Mesendoderm (in vitro differentiated cells): ENCODE measurements around the gene FRMD4B.
"Not testable (repeated sequence)": the region's sequence is repeated elsewhere in the genome, so short reads cannot be mapped to it uniquely, and the experiment has no call there.

Source experiments
- DNase-seq: peaks from one replicate; pipeline ENCODE4 v3.0.0; 2013
- H2AK5ac ChIP-seq: 2 replicates; pipeline ENCODE4 v1.6.1; 2013; ENCODE audit warnings: low read length, inconsistent platforms
- H2BK120ac ChIP-seq: 2 replicates; pipeline ENCODE4 v1.6.1; 2013; ENCODE audit warnings: low read depth, mild to moderate bottlenecking, low read length, moderate library complexity, mixed read lengths
- H2BK15ac ChIP-seq: replicated peaks from 2 replicates; pipeline ENCODE4 v1.6.1; 2013; ENCODE audit warnings: low read depth, mild to moderate bottlenecking, moderate library complexity
- H2BK5ac ChIP-seq: 2 replicates; pipeline ENCODE4 v1.6.1; 2013; ENCODE audit warnings: low read length, inconsistent platforms
- H3K18ac ChIP-seq: 2 replicates; pipeline ENCODE4 v1.6.1; 2013; ENCODE audit warnings: mild to moderate bottlenecking, low read length, mixed read lengths
- H3K23ac ChIP-seq: one replicate; pipeline ENCODE4 v1.6.1; 2013; ENCODE audit warnings: low read length
- H3K27ac ChIP-seq: 2 replicates; pipeline ENCODE4 v1.5.1; 2013; ENCODE audit warnings: low read depth, mild to moderate bottlenecking, inconsistent platforms, low read length, moderate library complexity
- H3K27me3 ChIP-seq: 2 replicates; pipeline ENCODE4 v1.6.1; 2013; ENCODE audit warnings: low read length, control low read depth, mild to moderate bottlenecking, inconsistent platforms; ENCODE audit not compliant: insufficient read depth, poor library complexity
- H3K36me3 ChIP-seq: 2 replicates; pipeline ENCODE4 v1.6.1; 2013; ENCODE audit warnings: low read length, inconsistent platforms; ENCODE audit not compliant: control insufficient read depth, insufficient read depth
- H3K4ac ChIP-seq: one replicate; pipeline ENCODE4 v1.6.1; 2013; ENCODE audit warnings: low read depth, mild to moderate bottlenecking, low read length, moderate library complexity
- H3K4me1 ChIP-seq: 2 replicates; pipeline ENCODE4 v1.6.1; 2013; ENCODE audit warnings: low read depth, low read length, inconsistent platforms; ENCODE audit not compliant: control insufficient read depth
- H3K4me2 ChIP-seq: 2 replicates; pipeline ENCODE4 v1.6.1; 2013; ENCODE audit warnings: low read length
- H3K4me3 ChIP-seq: 2 replicates; pipeline ENCODE4 v1.5.1; 2013; ENCODE audit warnings: mild to moderate bottlenecking, low read length
- H3K56ac ChIP-seq: one replicate; pipeline ENCODE4 v1.6.1; 2013; ENCODE audit warnings: low read length
- H3K79me1 ChIP-seq: 2 replicates; pipeline ENCODE4 v1.6.1; 2013; ENCODE audit warnings: low read length, inconsistent platforms
- H3K79me2 ChIP-seq: 2 replicates; pipeline ENCODE4 v1.6.1; 2013; ENCODE audit warnings: mild to moderate bottlenecking, low read length; ENCODE audit not compliant: control insufficient read depth, insufficient read depth
- H3K9ac ChIP-seq: 2 replicates; pipeline ENCODE4 v1.6.1; 2013; ENCODE audit warnings: low read length, inconsistent platforms
- H4K5ac ChIP-seq: one replicate; pipeline ENCODE4 v1.6.1; 2013; ENCODE audit warnings: low read length
- H4K8ac ChIP-seq: one replicate; pipeline ENCODE4 v1.6.1; 2013; ENCODE audit warnings: low read depth, mild to moderate bottlenecking, control low read depth, low read length, moderate library complexity
- WGBS: extraction: QIAGEN DNeasy Blood & Tissue Kit; methylation state at CpG from one replicate; pipeline ENCODE4 v1.1.7; 2013; ENCODE audit warnings: low lambda C conversion rate, missing lambda C conversion rate; ENCODE audit not compliant: insufficient coverage; ENCODE audit errors: extremely low coverage; 5-methylcytosine and 5-hydroxymethylcytosine counted together

The FRMD4B gene

GRCh38 chr3:69325151-69325550, 60.7 kb downstream of the FRMD4B start:
- Histone ChIP-seq H3K4me2 (no peak overlapping the region), H2BK15ac (no peak overlapping the region), H4K5ac (no peak overlapping the region), H3K36me3 (no peaks in the 10 kb centered on the region), H3K79me1 (no peaks in the 10 kb centered on the region), H2AK5ac (no peak overlapping the region), H2BK5ac (no peak overlapping the region), H3K27me3 (no peaks in the 10 kb centered on the region), H3K18ac (no peak overlapping the region), H3K56ac (no peak overlapping the region), H3K27ac (no peak overlapping the region), H3K4ac (no peak overlapping the region), H3K4me3 (no peak overlapping the region), H3K23ac (no peak overlapping the region), H3K9ac (no peak overlapping the region), H3K4me1 (no peaks in the 10 kb centered on the region), H3K79me2 (no peaks in the 10 kb centered on the region), H2BK120ac (no peak overlapping the region), H4K8ac (no peak overlapping the region)
- DNase-seq = no peak
- WGBS = no CpG with 5 or more reads among the region's 2 CpGs

DNA sequence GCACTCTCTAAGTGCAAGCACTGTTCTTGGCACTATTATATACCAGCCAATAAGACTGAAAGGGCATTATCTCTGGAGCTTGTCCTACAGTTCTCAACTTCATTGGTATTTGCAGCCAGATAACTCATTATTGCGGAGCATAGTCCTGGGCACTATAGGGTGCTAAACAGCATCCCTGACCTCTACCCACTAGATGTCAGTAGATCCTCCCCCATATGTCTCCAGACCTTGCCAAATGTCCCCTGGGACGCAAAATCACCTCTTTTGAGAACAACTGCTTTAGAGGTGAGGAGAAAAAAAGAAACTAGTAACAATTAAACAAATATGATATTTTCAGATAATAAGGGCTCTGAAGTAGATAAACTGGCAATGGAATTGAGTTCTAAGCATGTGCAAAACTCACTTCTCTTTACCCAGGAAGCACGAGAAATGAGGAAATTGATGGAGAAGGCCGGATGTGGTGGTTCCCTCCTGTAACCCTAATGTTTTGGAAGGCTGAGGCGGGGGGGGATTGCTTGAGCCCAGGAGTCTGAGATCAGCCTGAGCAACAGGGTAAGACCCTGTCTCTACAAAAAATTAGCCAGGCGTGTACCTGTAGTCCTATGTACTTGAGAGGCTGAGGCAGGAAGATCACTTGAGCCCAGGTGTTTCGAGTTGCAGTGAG, 61.4 kb downstream of the FRMD4B start:
- H2BK120ac ChIP-seq = no peak overlapping the region
- no peaks in the 10 kb centered on the region for H3K4me1 ChIP-seq
- H3K79me2 ChIP-seq = no peaks in the 10 kb centered on the region
- no peak overlapping the region for H3K27ac ChIP-seq
- no peak overlapping the region for H3K4me2 ChIP-seq
- H2AK5ac ChIP-seq = no peak overlapping the region
- H3K56ac ChIP-seq = no peak overlapping the region
- no peaks in the 10 kb centered on the region for H3K36me3 ChIP-seq
- no peak overlapping the region for H3K9ac ChIP-seq
- H3K4me3 ChIP-seq = no peak overlapping the region
- WGBS = no CpG with 5 or more reads among the region's 7 CpGs
- no peak overlapping the region for H2BK15ac ChIP-seq
- H3K18ac ChIP-seq = no peak overlapping the region
- no peak overlapping the region for H4K8ac ChIP-seq
- no peak overlapping the region for H3K4ac ChIP-seq
- no peaks in the 10 kb centered on the region for H3K27me3 ChIP-seq
- peak; percentile 60 for DNase-seq
- H2BK5ac ChIP-seq = no peak overlapping the region
- H4K5ac ChIP-seq = no peak overlapping the region
- no peak overlapping the region for H3K23ac ChIP-seq
- no peaks in the 10 kb centered on the region for H3K79me1 ChIP-seq

DNA sequence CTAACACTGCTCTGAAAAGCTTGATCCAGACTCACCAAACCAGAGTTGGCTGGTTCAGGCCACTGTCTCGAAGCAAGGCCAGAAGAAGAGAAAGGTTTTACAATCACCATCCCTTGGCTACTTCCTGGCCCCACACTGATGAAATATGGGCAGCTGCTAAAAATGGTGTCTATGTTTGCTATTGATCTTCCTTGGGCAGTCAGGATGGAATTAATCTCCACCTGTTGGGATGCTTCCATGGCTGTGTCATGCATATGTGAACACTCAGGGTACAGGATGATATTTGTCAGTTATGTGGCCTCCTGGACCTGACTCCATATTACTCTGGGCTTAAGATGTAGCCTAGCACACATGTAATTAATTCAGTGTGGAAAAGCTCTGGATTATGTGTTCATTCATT, 61.9 kb downstream of the FRMD4B start:
- H3K79me1 ChIP-seq = no peaks in the 10 kb centered on the region
- DNase-seq = no peak
- H3K79me2 ChIP-seq = no peaks in the 10 kb centered on the region
- no peak overlapping the region for H3K18ac ChIP-seq
- no peak overlapping the region for H3K56ac ChIP-seq
- no peak overlapping the region for H2BK5ac ChIP-seq
- H3K23ac ChIP-seq = no peak overlapping the region
- no peak overlapping the region for H3K9ac ChIP-seq
- H2BK15ac ChIP-seq = no peak overlapping the region
- H3K36me3 ChIP-seq = no peaks in the 10 kb centered on the region
- H3K4me3 ChIP-seq = no peak overlapping the region
- no peak overlapping the region for H4K5ac ChIP-seq
- no CpG with 5 or more reads among the region's 1 CpG for WGBS
- H4K8ac ChIP-seq = no peak overlapping the region
- H3K27me3 ChIP-seq = no peaks in the 10 kb centered on the region
- H2AK5ac ChIP-seq = no peak overlapping the region
- H2BK120ac ChIP-seq = no peak overlapping the region
- H3K27ac ChIP-seq = no peak overlapping the region
- H3K4me2 ChIP-seq = no peak overlapping the region
- H3K4ac ChIP-seq = no peak overlapping the region
- no peaks in the 10 kb centered on the region for H3K4me1 ChIP-seq

GRCh38 chr3:69322512-69322911, 63.4 kb downstream of the FRMD4B start:
- not testable (repeated sequence) for DNase-seq, H3K27me3 ChIP-seq, H3K56ac ChIP-seq, H3K4ac ChIP-seq, H3K23ac ChIP-seq, H2AK5ac ChIP-seq, H4K5ac ChIP-seq, H3K79me1 ChIP-seq, H4K8ac ChIP-seq, H2BK15ac ChIP-seq, H3K4me2 ChIP-seq, H3K9ac ChIP-seq, H2BK5ac ChIP-seq, H3K18ac ChIP-seq, H3K4me3 ChIP-seq, H3K27ac ChIP-seq, H3K79me2 ChIP-seq, H3K4me1 ChIP-seq, H3K36me3 ChIP-seq, H2BK120ac ChIP-seq
- WGBS = no CpG with 5 or more reads among the region's 4 CpGs

DNA sequence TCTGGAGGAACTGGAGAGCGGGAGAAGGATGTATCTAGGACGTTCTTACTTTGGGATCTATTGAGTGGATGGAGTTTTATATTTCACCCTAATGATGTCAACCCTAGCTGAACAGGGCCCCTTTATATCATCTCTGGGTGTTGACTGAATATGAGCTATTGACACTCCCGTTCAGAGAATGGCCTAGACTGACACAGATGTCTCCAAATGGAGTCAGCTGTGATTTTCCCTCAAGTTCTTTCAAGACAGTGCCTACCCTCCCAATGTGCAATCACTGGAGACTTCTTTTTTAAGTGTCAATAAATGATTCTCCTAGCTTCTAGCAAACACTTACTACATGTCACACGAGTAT, 63.8 kb downstream of the FRMD4B start:
- Histone ChIP-seq H3K4me1 (no peaks in the 10 kb centered on the region), H3K9ac (no peak overlapping the region), H2AK5ac (no peak overlapping the region), H3K27ac (no peak overlapping the region), H2BK5ac (no peak overlapping the region), H3K4me2 (no peak overlapping the region), H3K23ac (no peak overlapping the region), H3K4me3 (no peak overlapping the region), H3K79me1 (no peaks in the 10 kb centered on the region), H3K56ac (no peak overlapping the region), H4K5ac (no peak overlapping the region), H3K36me3 (no peaks in the 10 kb centered on the region), H2BK120ac (no peak overlapping the region), H4K8ac (no peak overlapping the region), H3K27me3 (no peaks in the 10 kb centered on the region), H3K79me2 (no peaks in the 10 kb centered on the region), H3K18ac (no peak overlapping the region), H3K4ac (no peak overlapping the region), H2BK15ac (no peak overlapping the region)
- DNase-seq = no peak
- no CpG with 5 or more reads among the region's 4 CpGs for WGBS
